CD4-positive, alpha-beta T cell (primary cell): Measurements from ENCODE around the gene PLSCR5. TPM values are rescaled to one million over a fixed set of nuclear protein-coding genes. Genes with fewer than 3 reads are reported as not detected.

Source experiments
- ATAC-seq: fragments of 200-7000 bp; cut with Tn5 transposase; one replicate; pipeline ENCODE4 v1.10.0; 2022; ENCODE audit warnings: mild to moderate bottlenecking; ENCODE audit not compliant: poor library complexity
- CTCF ChIA-PET: fragments of 350-600 bp; sonication (Branson Sonifier 250); formaldehyde crosslinking; loops from one replicate; lab custom pipeline; 2021; ENCODE audit warnings: antibody characterized with exemption, inconsistent platforms; lab: Charles Lee
- POLR2A ChIA-PET: fragments of 350-600 bp; sonication (Branson Sonifier 250); formaldehyde crosslinking; loops from one replicate; lab custom pipeline; 2021; ENCODE audit warnings: antibody characterized with exemption, inconsistent platforms; lab: Charles Lee
- DNase-seq, 14 experiments: peaks; one replicate each; pipeline ENCODE4 v3.0.0-alpha.2; 2013 to 2020; ENCODE audit warnings: mixed read lengths in 2 of 14
- H3K27ac ChIP-seq, 2 donors: one replicate each; pipeline versions ENCODE4 v1.5.1 to v1.7.0; 2013; ENCODE audit warnings: low read length in 2 of 2, low read depth in 1 of 2, mild to moderate bottlenecking in 1 of 2
- H3K27me3 ChIP-seq, 2 experiments: 1 replicate in 1 of 2; 2 replicates in 1 of 2; pipeline versions ENCODE4 v1.6.1 to v1.7.0; 2013; ENCODE audit warnings: low read length in 2 of 2, control low read depth in 1 of 2, mild to moderate bottlenecking in 1 of 2, moderate library complexity in 1 of 2; ENCODE audit not compliant: insufficient read depth in 2 of 2, control insufficient read depth in 1 of 2
- H3K36me3 ChIP-seq: one replicate; pipeline ENCODE4 v1.6.1; 2013; ENCODE audit warnings: low read length, control low read depth; ENCODE audit not compliant: insufficient read depth
- H3K4me1 ChIP-seq: one replicate; pipeline ENCODE4 v1.6.1; 2013; ENCODE audit warnings: low read length, control low read depth; ENCODE audit not compliant: insufficient read depth
- H3K4me3 ChIP-seq: one replicate; pipeline ENCODE4 v1.5.1; 2013; ENCODE audit warnings: mild to moderate bottlenecking, low read length, moderate library complexity
- H3K9me3 ChIP-seq, 2 experiments: 1 replicate in 1 of 2; 2 replicates in 1 of 2; pipeline versions ENCODE4 v1.6.1 to v1.7.0; 2013; ENCODE audit warnings: low read length in 2 of 2, mild to moderate bottlenecking in 2 of 2, control low read depth in 1 of 2, moderate library complexity in 1 of 2; ENCODE audit not compliant: control insufficient read depth in 1 of 2, insufficient read depth in 1 of 2
- H3K27ac Mint-ChIP-seq: one replicate; pipeline ENCODE4 v1.8.0; 2020; ENCODE audit warnings: mixed read lengths
- H3K27me3 Mint-ChIP-seq: one replicate; pipeline ENCODE4 v1.8.0; 2021; ENCODE audit warnings: mixed read lengths
- H3K36me3 Mint-ChIP-seq: one replicate; pipeline ENCODE4 v1.8.0; 2021; ENCODE audit warnings: low read depth, mixed read lengths
- H3K4me1 Mint-ChIP-seq: one replicate; pipeline ENCODE4 v1.8.0; 2021; ENCODE audit warnings: low read depth, mixed read lengths
- H3K4me3 Mint-ChIP-seq: one replicate; pipeline ENCODE4 v1.8.0; 2020; ENCODE audit warnings: mild to moderate bottlenecking, mixed read lengths
- H3K9me3 Mint-ChIP-seq: one replicate; pipeline ENCODE4 v1.8.0; 2020; ENCODE audit warnings: mixed read lengths
- intact Hi-C, 2 experiments: fragments of 100-400 bp; cut with DNase I in 1 of 2; cut with micrococcal nuclease in 1 of 2; formaldehyde crosslinking; loops; one replicate each; pipeline versions ENCODE4 v1.15.1 to v1.9.0; 2023 to 2025; cut with DNase I, micrococcal nuclease
- total RNA-seq, 174 experiments: library from RNA in 2 of 174; stranded (reverse) in 2 of 174; gene quantifications; one replicate each; pipeline ENCODE4 v1.2.3 and lab custom pipeline; 2021 to 2026
- TF ChIP-seq, protein P1 (sequence below): fragments of 200-600 bp; IDR thresholded peaks from one replicate; pipeline ENCODE4 v1.8.0; 2022; ENCODE audit warnings: antibody characterized with exemption, mild to moderate bottlenecking

The PLSCR5 gene
- total RNA-seq, 2 experiments from 2014 or later = not detected

DNA sequence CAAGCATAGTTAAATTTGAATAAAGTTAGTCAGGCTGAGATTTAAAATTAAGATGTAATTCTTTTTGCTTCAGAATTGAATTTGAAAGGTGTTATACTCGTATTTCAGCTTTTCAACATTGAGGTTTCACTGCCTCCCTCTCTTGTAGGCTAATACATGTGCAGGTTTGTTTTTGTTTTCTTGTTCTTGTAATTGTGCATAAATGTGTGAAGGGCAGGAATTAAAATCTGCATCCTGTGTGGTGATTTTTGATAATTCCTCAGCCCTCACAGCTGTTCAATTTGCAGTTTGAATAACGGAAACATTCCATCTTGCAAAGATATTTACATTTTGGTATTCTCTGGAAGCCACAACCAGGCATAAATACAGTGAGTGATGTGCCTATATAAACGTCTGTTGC lies 35.8 kb downstream of the PLSCR5 start:
- ATAC-seq (no peak), DNase-seq (no peak)
- Mint-ChIP-seq H3K36me3 (no peaks in the 10 kb centered on the region), H3K27me3 (no peaks in the 10 kb centered on the region), H3K4me1 (no peaks in the 10 kb centered on the region), H3K27ac (no peak overlapping the region), H3K4me3 (no peak overlapping the region), H3K9me3 (no peaks in the 10 kb centered on the region)
- H3K4me3 ChIP-seq = no peak overlapping the region
- ChIA-PET CTCF (interaction anchor here (0.9 kb wide), 1 partner anchor 8 kb away, joined by 3 read pairs; no protein-coding TSS in a partner anchor), POLR2A (no interaction called here)
- intact Hi-C loops = no loop called here
- H3K27ac ChIP-seq = no peak overlapping the region
- no peaks in the 10 kb centered on the region for H3K36me3 ChIP-seq
- H3K27me3 ChIP-seq = peaks cover 0 to 2% of the 10 kb centered on the region in 2 experiments
- no peaks in the 10 kb centered on the region for H3K9me3 ChIP-seq
- H3K4me1 ChIP-seq = no peaks in the 10 kb centered on the region
- TF ChIP-seq, protein P1, sequence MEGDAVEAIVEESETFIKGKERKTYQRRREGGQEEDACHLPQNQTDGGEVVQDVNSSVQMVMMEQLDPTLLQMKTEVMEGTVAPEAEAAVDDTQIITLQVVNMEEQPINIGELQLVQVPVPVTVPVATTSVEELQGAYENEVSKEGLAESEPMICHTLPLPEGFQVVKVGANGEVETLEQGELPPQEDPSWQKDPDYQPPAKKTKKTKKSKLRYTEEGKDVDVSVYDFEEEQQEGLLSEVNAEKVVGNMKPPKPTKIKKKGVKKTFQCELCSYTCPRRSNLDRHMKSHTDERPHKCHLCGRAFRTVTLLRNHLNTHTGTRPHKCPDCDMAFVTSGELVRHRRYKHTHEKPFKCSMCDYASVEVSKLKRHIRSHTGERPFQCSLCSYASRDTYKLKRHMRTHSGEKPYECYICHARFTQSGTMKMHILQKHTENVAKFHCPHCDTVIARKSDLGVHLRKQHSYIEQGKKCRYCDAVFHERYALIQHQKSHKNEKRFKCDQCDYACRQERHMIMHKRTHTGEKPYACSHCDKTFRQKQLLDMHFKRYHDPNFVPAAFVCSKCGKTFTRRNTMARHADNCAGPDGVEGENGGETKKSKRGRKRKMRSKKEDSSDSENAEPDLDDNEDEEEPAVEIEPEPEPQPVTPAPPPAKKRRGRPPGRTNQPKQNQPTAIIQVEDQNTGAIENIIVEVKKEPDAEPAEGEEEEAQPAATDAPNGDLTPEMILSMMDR = no peak

DNA sequence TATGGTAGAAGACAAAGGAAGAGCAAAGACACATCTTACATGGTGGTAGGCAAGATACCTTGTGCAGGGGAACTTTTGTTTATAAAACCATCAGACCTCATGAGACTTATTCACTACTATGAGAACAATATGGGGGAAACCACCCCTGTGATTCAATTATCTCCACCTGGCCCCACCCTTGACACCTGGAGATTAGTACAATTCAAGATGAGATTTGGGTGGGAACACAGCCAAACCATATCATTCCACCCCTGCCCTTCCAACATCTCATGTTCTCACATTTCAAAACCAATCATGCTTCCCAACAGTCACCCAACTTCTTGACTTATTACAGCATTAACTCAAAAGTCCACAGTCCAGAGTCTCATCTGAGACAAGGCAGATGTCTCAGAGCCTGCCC lies 39.0 kb downstream of the PLSCR5 start:
- intact Hi-C loops = no loop called here
- DNase-seq = no peak
- Mint-ChIP-seq H3K36me3 (no peaks in the 10 kb centered on the region), H3K9me3 (no peaks in the 10 kb centered on the region), H3K27me3 (no peaks in the 10 kb centered on the region), H3K27ac (no peak overlapping the region), H3K4me1 (no peaks in the 10 kb centered on the region), H3K4me3 (no peak overlapping the region)
- Histone ChIP-seq H3K4me1 (no peaks in the 10 kb centered on the region), H3K9me3 (no peaks in the 10 kb centered on the region), H3K36me3 (no peaks in the 10 kb centered on the region), H3K27ac (no peak overlapping the region), H3K4me3 (no peak overlapping the region), H3K27me3 (peaks cover 0 to 2% of the 10 kb centered on the region in 2 experiments)
- ATAC-seq = no peak
- ChIA-PET POLR2A (no interaction called here), CTCF (no interaction called here)
- TF ChIP-seq, protein P1 = no peak

- Mint-ChIP-seq H3K27me3 (no peaks in the 10 kb centered on the region), H3K36me3 (no peaks in the 10 kb centered on the region), H3K4me1 (no peaks in the 10 kb centered on the region), H3K4me3 (no peak overlapping the region), H3K27ac (no peak overlapping the region), H3K9me3 (no peaks in the 10 kb centered on the region)
- Histone ChIP-seq H3K27ac (no peak overlapping the region), H3K27me3 (peaks cover 0 to 1% of the 10 kb centered on the region in 2 experiments), H3K9me3 (no peaks in the 10 kb centered on the region), H3K4me1 (no peaks in the 10 kb centered on the region), H3K36me3 (no peaks in the 10 kb centered on the region), H3K4me3 (no peak overlapping the region)
- TF ChIP-seq, protein P1 = no peak
- CTCF ChIA-PET = no interaction called here
- POLR2A ChIA-PET = no interaction called here
- ATAC-seq (no peak), DNase-seq (no peak)
- intact Hi-C loops = no loop called here
These were observed 43.3 kb downstream of the PLSCR5 start for GRCh38 chr3:146561879-146562278.
